ENCODE measurements around the gene SIRT4. TPM values are rescaled to one million over a fixed set of nuclear protein-coding genes. Genes with fewer than 3 reads are reported as not detected.

SIRT4 gene
- total RNA-seq, 1 experiment from 2014 or later, result 1.9 TPM

DNA sequence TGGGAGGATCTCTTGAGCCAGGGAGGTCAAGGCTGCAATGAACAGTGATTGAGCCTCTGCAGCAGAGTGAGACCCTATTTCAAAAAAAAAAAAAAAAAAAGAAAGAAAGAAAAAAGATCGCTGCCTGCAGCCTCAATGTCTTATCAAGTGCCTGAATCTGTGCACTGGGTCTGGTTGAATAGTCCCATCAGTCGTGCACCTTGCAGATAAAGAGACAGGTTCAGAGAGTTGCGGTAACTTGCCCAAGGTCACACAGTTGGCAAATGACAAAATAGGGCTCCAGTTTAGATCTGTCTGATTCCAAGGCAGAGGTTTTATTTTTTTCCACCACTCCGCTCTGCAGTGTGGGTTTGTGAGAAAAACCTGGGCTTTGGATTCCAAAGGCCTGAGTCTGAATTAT lies 26.1 kb downstream of the SIRT4 start:
- H4K20me1 ChIP-seq (ENCODE audit: low read length), result no peaks in the 10 kb centered on the region
- no peaks in the 10 kb centered on the region for H3K36me3 ChIP-seq (ENCODE audit: low read depth, low read length)
- POLR2A ChIA-PET (ENCODE audit: unreplicated experiment), result no interaction called here
- H3K79me2 ChIP-seq (ENCODE audit: low read length), result no peaks in the 10 kb centered on the region
- no TSS peak for BruUV-seq (replicated peaks)
- no peak overlapping the region for H3K27ac ChIP-seq (ENCODE audit: low read length)
- no peak overlapping the region for H3K4me3 ChIP-seq (ENCODE audit: low read length)
- no peaks in the 10 kb centered on the region for H3F3A ChIP-seq (ENCODE audit: low read length, unreplicated experiment)
- no peaks in the 10 kb centered on the region for H3K27me3 ChIP-seq (ENCODE audit: low read length)
- no peaks in the 10 kb centered on the region for H3K4me1 ChIP-seq (ENCODE audit: insufficient read depth, low read length)
- DNase-seq (no peak), ATAC-seq (no peak)
- TF ChIP-seq CTCF (conservative IDR thresholded peaks at IDR 0.05; ENCODE audit: low read depth, low read length) (no peak), EZH2phosphoT487 (IDR thresholded peaks at IDR 0.05; ENCODE audit: borderline replicate concordance, low read length) (no peak), EZH2 (IDR thresholded peaks at IDR 0.05; ENCODE audit: low read length, unreplicated experiment) (no peak)
- H3K9me3 ChIP-seq (ENCODE audit: low read length), result no peaks in the 10 kb centered on the region
- no peaks in the 10 kb centered on the region for H3K9me2 ChIP-seq (replicated peaks; ENCODE audit: low read length)
- intact Hi-C loops (cut with micrococcal nuclease), result no loop called here
- no peak overlapping the region for H3K9ac ChIP-seq (ENCODE audit: low read length)
- no peak overlapping the region for H2AFZ ChIP-seq (ENCODE audit: low read length)
- CTCF ChIA-PET, result no interaction called here
- no peak overlapping the region for H3K4me2 ChIP-seq (ENCODE audit: low read length)

- Histone ChIP-seq H4K20me1 (ENCODE audit: low read length) (no peaks in the 10 kb centered on the region), H3K4me2 (ENCODE audit: low read length) (no peak overlapping the region), H3K36me3 (ENCODE audit: low read depth, low read length) (no peaks in the 10 kb centered on the region), H3K9ac (ENCODE audit: low read length) (no peak overlapping the region), H3K79me2 (ENCODE audit: low read length) (no peaks in the 10 kb centered on the region), H3K4me1 (ENCODE audit: insufficient read depth, low read length) (no peaks in the 10 kb centered on the region), H3K27me3 (ENCODE audit: low read length) (no peaks in the 10 kb centered on the region), H3F3A (ENCODE audit: low read length, unreplicated experiment) (no peaks in the 10 kb centered on the region), H3K9me2 (replicated peaks; ENCODE audit: low read length) (no peaks in the 10 kb centered on the region), H3K27ac (ENCODE audit: low read length) (no peak overlapping the region), H2AFZ (ENCODE audit: low read length) (no peak overlapping the region), H3K9me3 (ENCODE audit: low read length) (no peaks in the 10 kb centered on the region), H3K4me3 (ENCODE audit: low read length) (no peak overlapping the region)
- ChIA-PET POLR2A (ENCODE audit: unreplicated experiment) (no interaction called here), CTCF (no interaction called here)
- intact Hi-C loops (cut with micrococcal nuclease), result no loop called here
- DNase-seq, result no peak
- TF ChIP-seq EZH2 (IDR thresholded peaks at IDR 0.05; ENCODE audit: low read length, unreplicated experiment) (no peak), CTCF (conservative IDR thresholded peaks at IDR 0.05; ENCODE audit: low read depth, low read length) (no peak), EZH2phosphoT487 (IDR thresholded peaks at IDR 0.05; ENCODE audit: borderline replicate concordance, low read length) (no peak)
- no peak for ATAC-seq
- BruUV-seq (replicated peaks), result no TSS peak
These were observed 29.3 kb downstream of the SIRT4 start for GRCh38 chr12:120331390-120331789.

DNA sequence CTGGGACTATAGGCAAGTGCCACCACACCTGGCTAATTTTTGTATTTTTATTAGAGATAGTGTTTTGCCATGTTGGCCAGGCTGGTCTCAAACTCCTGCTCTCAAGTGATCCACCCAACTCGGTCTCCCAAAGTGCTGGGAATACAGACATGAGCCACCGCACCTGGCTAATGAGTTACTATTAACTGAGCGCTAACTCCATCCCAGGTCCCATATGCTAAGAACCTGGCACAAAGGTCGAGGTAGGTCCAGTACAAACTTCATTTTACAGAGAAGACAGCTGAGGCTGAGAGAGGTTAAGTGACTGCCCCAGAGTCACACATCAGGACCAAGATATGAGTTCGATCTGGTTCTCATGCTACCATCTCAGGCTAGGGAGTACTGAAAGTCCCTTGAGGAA lies 29.9 kb downstream of the SIRT4 start:
- H4K20me1 ChIP-seq (ENCODE audit: low read length), result no peaks in the 10 kb centered on the region

More for the DNA sequence above, 29.9 kb downstream of the SIRT4 start:
- intact Hi-C loops (cut with micrococcal nuclease), result no loop called here
- Histone ChIP-seq H3K27me3 (ENCODE audit: low read length) (no peaks in the 10 kb centered on the region), H3K27ac (ENCODE audit: low read length) (no peak overlapping the region), H3K79me2 (ENCODE audit: low read length) (no peaks in the 10 kb centered on the region), H3K9me3 (ENCODE audit: low read length) (no peaks in the 10 kb centered on the region), H3K4me3 (ENCODE audit: low read length) (no peak overlapping the region), H3K4me1 (ENCODE audit: insufficient read depth, low read length) (no peaks in the 10 kb centered on the region), H2AFZ (ENCODE audit: low read length) (no peak overlapping the region), H3F3A (ENCODE audit: low read length, unreplicated experiment) (no peaks in the 10 kb centered on the region), H3K4me2 (ENCODE audit: low read length) (no peak overlapping the region), H3K9ac (ENCODE audit: low read length) (no peak overlapping the region), H3K9me2 (replicated peaks; ENCODE audit: low read length) (no peaks in the 10 kb centered on the region), H3K36me3 (ENCODE audit: low read depth, low read length) (no peaks in the 10 kb centered on the region)
- BruUV-seq (replicated peaks), result no TSS peak
- TF ChIP-seq EZH2phosphoT487 (IDR thresholded peaks at IDR 0.05; ENCODE audit: borderline replicate concordance, low read length), result no peak
- CTCF ChIA-PET, result no interaction called here
- POLR2A ChIA-PET (ENCODE audit: unreplicated experiment), result no interaction called here
- DNase-seq (no peak), ATAC-seq (no peak)

Data from PC-3 (cell line).